Dermis blood vessel endothelial cell (primary cell): ENCODE measurements around the gene EPHA10. TPM values are rescaled to one million over a fixed set of nuclear protein-coding genes. Genes with fewer than 3 reads are reported as not detected.
"Not testable (repeated sequence)": the region's sequence is repeated elsewhere in the genome, so short reads cannot be mapped to it uniquely, and the experiment has no call there.

Experiments
- DNase-seq: peaks from one replicate; pipeline ENCODE4 v3.0.0; 2010
- total RNA-seq: library from RNA; depleted of rRNA; stranded (reverse); fragments of >200 nt; gene quantifications from 2 replicates; pipeline ENCODE4 v1.2.3, GENCODE V29; 2014

Gene EPHA10
- total RNA-seq, 1 donor from 2014 or later = not detected

DNA sequence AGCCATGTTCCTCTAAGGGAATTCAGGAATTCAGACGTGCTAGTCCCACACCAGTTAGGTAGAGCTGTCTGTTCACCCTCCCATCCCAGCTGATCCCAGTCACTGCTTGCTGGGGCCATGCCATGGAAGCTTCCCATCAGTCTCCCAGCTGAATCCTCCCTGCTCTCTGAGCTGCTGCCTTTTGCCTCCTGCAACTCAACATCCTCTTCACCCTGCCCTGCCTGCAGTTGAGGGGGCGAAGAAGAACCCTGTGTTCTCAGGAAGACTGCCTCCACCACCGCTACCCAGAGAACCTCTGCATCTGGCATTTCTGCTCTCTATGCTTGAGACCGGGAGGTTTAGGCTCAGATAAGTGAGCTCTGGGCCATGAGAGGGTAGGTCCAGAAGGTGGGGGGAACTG lies 56.4 kb downstream of the EPHA10 start:
- no peak for DNase-seq

DNA sequence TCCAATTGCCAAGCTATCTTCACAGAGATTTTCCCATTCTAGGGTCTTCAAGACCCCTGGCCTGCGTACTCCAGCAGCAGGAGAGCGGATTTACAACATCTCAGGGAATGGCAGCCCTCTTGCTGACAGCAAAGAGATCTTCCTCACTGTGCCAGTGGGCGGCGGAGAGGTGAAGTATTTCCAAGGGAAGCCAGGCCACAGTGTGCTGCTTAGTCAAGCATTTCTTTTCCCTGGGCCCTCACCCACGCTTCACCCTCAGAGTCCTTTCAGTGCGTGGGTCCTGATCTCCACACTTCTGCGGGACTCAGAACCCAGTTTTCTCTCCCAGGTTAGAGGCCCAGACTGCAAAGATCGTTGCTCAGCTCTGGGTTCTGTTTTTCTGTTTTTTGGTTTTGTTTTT lies 59.5 kb downstream of the EPHA10 start:
- DNase-seq = no peak

DNA sequence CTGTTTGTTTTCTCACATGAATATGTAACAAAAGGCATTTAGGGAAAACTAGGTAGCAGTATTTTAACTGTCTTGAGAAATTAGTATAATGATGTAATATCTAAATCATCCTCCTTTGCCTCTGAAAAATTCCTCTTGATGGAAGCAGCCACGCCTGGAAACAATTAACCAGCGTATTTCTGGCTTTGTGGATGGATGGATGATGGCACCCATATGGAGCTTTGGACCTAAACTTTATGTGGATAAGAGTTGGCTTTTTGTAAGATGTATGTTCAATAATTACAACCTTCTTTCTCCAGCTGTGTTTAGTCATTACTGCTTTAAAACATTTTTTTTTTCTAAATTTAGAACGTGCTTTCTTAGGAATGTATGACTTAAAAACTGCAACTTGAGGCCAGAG lies 60.0 kb downstream of the EPHA10 start:
- DNase-seq = no peak

DNA sequence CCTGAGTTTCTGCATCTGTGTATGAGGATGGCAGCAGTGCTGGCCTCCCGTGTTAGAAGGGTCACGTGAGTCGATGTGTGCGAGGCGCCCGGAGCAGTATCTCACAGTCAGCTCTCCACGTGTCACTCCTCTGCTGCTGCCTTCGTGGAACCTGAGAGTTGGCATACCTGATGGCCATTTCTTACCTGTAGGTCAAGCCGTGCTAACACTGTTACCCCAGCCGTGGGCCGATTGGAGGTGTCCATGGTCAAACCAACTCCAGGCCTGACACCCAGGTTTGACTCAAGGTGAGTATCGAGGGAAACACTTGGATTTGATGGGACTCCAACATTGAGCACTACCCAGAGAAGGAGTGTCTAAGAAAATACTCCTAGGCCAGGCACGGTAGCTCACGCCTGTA lies 61.9 kb downstream of the EPHA10 start:
- no peak for DNase-seq

DNA sequence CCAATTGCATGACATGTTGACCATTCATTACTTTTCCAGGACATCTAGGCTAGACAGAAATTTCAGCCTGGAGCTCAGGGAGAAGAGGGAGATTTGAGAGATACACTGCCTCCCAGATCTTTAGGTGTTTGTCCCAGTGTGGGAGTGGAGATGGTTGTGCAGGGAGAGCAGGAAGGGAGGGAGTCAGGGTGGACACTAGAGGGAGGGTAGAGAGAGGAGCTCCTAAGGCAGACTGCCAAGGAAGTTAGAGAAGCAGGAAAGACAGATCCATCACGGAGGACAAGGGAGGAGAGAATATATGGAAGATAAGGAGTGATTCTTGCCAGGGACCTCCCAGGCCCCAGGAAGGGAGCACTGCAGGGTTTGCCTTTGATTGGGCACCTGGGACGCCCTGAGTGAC lies 63.9 kb downstream of the EPHA10 start:
- no peak for DNase-seq

DNA sequence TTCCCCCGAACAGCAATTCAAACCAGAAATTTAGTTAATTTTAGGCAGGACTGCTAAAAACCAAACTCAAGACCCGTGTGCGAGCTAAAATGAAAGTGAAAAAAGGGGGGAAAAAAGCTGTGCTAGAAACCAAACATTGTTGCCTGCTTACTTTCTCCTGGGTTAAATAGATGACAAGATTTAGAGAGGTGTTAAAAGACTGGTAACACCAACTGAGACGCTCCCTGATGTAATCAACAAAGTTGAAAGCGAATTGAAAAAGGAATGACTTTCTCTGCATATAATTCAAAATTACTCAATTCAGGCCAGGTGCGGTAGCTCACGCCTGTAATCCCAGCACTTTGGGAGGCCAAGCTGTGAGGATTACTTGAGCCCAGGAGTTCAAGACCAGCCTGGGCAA lies 65.8 kb downstream of the EPHA10 start:
- no peak for DNase-seq

DNA sequence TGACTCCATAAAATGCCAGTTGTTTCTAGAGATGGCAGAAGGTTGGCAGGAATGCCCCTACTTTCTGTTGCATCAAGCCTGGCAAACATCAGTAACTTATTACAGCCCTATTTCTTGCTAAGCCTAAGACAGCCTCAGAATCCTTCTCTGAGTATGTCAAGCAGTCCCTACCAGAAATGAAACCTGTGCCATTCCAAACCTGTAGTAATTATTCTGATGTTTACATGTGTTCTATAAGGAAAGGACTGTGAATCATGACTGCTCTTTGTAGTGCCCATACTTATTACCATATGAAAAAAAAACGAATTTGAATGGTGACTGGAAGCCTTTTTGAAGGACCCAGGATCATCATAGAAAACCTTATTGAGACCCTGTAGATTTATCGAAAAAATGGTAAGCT lies 67.2 kb downstream of the EPHA10 start:
- no peak for DNase-seq

DNA sequence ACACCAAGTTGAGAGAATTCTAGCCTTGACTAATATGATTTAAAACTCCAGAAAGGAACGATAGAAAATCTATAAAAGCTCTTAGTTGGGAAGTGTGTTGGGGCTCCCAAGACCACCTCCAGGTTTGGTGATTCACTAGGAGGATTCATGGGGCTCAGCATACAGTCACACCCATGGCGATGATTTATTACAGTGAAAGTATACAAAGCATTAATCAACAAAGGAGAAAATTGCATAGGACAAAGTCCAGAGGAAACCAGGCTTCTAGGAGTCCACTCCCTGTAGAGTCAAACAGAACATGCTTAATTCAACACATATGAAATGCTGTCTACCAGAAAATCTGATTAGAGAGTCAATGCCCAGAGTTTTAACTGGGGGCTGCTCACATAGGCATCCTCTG lies 67.8 kb downstream of the EPHA10 start:
- DNase-seq = no peak

DNA sequence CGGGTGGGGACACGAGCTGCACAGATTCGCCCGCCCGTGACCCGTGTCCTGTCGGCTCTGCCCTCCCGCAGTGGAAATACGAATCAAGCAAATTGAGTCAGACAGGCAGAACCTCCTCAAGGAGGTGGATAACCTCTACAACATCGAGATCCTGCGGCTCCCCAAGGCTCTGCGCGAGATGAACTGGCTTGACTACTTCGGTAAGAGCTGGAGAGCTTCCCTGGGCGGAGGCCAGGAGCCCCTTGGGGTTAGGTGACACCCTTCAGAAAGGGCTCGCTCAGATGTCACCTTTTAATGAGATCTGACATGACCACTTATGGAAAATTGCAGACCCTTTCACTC lies 72.1 kb downstream of the EPHA10 start:
- DNase-seq = no peak

DNA sequence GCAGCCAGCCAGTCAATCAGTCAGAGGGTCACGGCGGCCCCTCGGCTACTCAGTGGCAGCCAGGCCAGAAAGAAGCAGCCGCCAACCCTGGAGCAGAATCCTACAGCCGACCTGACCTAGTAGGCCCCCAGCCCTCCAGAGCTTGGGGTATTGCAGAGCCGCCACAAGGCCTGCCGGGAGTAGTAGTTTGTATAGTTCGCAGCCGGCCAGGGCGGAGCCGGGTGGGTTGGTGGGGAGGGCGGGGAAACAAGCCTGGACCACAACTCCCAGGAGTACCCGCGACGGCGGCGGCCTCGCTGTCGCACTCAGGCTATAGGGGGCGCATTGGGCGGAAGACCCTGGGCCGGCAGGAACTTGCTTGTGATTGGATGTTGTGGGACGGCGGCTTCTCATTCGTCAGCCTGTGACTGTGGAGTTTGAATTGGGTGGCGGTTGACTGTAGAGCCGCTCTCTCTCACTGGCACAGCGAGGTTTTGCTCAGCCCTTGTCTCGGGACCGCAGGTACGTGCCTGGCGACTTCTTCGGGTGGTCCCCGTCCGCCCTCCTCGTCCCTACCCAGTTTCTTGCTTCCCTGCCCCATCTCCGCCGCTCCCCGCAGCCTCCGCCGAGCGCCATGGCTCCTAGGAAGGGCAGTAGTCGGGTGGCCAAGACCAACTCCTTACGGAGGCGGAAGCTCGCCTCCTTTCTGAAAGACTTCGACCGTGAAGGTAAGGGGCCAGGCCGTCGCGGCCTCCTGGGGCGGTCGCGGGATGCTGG lies 72.7 kb downstream of the EPHA10 start, which contains the start of gene CDCA8:
Gene CDCA8 (plus strand): TSS at position 439 of the 756 bp plus-strand sequence. CDS start 175 bp downstream, at position 614.
- peak; percentile 99 for DNase-seq

DNA sequence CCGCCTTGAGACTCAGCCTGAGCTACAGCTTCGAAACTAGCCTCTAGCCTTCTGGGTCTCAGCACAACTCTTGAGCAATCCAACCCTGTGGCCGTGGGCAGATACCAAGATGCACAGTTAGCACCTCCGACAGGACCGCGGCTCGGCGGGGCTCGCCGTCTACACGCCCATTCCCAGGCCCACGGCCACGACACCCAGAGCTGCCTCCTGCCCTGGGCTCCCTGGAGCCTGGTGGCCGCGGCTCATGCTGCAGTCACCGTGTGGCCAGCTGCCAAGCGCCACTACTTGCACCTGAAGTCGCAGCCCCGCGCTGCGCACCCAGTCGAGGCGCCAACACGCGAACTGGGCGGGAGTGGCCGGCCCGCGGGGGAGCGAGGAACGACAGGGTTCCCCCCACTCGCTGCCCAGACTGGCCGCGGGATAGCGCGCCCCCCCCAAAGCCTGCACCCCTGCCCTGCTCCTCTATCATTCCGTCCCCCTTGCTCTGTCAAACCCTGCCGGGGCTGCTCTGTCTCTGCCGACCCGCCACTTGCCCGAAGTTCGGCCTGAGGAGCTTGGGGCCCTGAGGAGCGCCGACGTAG lies 73.3 kb downstream of the EPHA10 start:
- DNase-seq = peak; percentile 54

DNA sequence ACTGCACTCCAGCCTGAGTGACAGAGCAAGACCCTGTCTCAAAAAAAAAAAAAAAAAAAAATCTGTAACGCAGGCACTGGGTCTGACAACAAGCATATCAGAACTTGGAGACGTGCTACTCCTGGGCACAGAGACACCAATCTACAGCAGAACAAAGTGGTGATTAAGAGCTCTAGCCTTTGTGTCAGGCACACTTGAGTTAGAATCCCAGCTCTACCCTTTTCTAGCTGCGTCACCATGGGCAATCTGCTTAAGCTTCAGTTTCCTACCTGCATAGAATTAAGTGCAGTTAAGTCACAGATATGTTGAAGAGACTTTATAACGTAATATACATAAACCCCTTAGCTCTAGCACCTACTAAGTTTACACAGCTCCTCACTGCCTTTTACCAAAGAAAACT lies 76.0 kb downstream of the EPHA10 start:
- no peak for DNase-seq

DNA sequence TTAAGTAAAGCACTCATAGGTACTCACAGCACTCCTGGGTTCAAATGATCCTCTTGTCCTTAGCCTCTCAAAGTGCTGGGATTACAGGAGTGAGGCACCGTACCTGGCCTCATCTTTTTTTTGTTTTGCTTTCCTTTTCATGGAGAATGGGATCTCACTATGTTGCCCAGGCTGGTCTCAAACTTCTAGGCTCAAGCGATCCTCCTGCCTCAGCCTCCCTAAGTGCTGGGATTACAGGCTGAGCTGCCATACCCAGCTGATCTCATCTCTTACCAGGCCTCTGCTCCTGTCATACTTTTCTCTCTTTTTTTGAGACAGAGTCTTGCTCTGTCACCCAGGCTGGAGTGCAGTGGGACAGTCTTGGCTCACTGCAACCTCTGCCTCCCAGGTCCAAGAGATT lies 77.2 kb downstream of the EPHA10 start:
- DNase-seq = not testable (repeated sequence)

DNA sequence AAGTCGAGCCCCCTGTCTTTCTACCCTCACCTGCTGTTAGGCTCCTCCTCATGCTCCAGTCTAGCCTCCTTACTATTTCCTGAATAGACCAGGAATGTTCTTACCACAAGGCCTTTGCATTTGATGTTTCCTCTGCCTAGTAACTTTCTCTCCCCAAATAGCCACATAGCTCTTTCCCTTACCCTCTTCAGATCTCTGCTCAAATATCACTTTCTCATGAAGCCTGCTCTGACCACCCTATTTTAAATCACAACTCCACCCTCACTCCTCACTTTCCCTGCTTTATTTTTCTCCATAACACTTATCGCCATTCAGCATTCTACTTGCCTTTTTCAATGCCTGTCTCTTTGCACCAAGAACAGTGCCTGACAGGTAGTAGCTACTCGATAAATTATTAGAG lies 79.2 kb downstream of the EPHA10 start:
- DNase-seq = no peak

DNA sequence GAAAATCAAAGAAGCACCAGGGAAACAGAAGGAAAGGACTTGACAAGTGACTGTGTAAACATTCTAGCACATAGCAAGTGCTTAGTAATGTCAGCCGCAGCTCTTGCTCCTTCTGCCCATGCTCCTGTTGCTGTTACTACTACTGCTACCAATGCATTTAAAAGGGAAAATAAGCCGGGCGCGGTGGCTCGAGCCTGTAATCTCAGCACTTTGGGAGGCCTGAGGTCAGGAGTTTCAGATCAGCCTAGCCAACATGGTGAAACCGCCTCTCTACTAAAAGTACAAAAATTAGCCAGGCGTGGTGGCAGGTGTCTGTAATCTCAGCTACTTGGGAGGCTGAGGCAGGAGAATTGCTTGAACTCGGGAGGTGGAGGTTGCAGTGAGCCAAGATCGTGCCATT lies 80.7 kb downstream of the EPHA10 start:
- DNase-seq = not testable (repeated sequence)

DNA sequence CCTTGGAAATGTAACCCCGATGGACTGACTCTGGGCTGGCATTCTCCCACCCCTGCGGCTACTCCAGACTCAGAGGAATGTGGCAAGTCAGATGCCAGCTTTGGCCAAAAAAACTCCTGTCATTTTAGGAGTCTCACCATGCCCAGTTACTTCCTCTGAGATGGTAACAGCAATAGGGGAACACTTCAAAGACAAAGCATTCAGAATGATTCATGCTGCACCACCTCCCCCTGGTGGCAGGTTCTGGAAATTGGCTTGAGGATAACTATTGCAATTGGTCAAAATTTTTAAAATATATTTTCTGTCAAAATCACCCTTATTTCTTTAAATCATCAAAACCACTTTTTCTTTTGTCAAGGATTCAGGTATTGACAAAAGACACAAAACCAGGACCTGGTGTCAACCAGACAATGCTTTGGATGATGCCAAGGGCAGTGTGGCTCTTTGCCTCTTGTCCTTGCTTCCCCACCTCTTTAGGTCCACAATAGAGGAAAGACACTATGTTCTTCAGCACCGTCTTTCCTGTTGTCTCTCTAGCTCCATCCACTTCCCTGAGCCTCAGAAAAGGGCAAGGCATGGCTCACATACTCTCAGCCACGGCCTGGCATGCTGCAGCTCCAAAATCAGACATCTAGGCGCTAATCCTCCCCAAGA lies 82.5 kb downstream of the EPHA10 start:
- peak; percentile 79 for DNase-seq

DNA sequence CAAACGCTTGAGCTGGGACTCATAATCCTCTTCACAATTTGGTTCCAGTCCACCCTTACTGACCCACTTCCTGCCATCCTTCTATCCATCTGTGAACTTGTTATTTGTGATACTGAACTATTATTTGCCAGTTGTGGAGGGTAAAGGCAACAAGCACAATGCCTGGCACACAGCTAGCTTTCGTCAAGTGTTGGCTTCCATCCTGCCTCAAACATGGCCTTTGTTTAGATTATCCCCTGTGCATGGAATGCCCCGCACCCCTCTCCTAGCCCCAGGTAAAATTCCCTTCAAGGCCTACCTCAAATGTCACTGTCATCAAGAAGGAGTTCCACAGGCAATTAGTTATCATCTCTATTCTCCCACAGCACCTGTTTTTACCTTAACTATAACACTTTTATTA lies 84.0 kb downstream of the EPHA10 start:
- DNase-seq = no peak

DNA sequence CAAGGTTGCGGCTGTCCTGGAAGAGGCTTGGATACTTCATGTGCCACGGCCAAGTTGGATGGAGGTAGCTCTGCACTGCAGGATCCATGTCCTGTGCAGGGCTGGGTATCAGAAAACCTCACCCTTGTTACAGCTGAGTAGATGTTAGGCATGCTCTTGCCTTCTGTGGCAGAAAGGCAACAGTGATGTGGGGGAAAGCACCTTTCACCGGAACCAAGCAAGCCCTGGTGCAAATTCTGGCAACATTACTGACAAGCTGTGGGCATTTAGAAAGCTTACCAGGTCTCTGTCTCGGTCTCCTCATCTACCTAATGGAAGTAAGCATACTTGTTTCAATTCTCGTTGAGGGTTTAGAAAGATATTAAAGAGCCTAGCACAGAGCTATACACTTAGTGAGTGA lies 87.1 kb downstream of the EPHA10 start:
- DNase-seq = no peak

DNA sequence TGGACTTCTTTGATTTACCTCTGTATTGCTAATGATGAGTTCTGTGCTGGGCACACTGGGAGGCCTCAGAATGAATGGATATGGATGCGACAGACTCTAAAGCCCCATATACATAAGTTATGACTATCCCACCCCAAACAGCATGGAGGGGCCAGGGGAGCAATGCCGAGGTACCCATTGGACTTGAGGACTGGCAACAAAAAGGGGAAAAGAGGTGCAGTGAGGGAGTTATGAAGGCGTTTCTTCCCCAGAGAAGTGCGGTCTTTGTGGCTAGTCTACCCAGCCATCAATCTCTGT lies 87.8 kb downstream of the EPHA10 start:
- DNase-seq = no peak

DNA sequence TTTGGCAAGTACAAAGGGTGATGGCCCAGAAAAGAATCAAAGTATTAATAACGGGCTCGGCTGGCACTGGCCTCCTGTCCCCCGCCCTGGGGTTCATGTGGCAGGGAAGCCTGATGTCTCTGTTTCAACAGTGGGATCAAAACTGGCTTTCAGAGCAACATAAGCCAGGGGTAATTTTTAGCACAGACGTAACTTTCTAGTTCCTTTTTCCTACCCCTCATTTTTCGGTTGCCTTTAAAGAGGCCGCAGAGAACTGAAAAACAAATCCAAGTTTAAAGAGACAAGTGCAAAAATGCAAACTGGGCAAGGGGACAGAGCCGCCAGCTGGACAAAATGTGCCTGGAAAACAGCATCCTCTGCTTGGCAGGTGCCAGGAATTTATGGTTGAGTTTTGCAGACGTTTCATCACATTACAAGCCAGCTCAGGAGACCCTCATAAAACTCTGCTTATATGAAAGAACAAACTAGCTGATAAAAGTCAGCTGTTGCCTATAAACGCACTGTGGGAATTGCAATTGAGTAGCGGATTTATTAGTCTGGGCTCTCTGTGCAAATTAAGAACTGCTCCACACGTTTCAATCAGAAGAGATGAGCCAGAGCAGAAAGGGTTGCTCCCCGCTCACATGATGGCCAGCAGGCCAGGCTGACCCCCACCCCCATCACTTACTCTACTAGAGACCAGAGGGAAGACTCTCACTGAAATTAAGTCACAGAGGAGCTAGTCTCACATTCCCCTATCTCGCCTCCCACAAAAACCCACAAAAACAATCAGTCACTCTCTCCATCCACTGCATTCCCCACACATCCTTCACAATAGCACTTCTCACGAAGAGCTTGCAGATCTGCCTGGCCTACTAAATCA lies 88.4 kb downstream of the EPHA10 start:
- no peak for DNase-seq

DNA sequence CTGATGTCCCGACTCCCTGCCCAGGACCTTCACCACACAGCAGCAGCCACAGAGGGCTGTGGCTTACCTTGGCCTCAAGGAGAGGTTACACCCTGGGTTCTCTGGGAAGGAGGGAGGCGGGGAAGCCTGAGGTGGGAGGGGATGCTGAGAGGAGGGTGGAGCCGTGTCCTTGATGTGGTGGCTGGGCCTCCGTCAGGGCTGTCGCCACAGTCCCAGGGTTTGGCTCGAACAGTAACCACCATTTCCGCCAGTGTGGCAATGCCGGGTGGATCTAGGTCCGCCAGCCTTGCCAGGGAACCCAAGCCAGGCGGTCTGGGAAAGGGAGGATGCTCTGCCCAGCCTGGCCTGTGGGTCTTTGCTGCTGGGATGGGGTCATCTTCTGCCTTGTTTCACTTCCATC lies 91.0 kb downstream of the EPHA10 start:
- DNase-seq = no peak

DNA sequence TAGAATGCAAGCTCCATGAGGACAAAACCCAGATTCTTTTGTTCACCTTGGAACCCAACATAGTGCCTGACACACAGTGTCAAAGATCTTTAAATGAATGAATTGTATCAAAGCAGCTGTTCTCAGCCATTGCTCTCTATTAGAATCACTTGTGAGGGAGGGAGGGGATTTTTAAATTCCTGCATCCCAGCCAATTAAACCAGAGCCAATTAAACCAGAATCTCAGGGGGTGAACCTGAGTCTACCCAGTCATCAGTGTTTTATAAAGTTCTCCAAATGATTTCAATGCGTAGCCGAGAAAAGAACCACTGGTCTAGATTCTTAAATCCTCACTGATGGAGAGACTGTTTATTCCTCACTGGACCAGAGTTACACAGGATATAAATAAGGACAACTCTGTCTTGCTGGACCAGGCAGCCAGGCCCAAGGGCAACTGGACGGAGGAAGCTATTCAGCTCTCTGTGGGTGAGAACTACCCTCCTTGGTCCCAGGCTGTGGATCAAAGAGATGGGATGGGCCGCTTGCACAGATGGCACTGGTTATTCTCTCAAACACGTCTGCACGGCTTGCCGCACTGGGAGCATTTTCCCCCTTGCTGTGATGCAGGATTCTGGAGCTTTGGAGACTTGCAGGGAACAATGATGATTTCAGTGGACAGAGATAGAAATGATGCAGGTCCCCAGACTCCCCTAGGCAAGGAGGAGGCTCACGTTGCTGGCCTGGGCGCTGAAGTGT lies 92.6 kb downstream of the EPHA10 start:
- no peak for DNase-seq

DNA sequence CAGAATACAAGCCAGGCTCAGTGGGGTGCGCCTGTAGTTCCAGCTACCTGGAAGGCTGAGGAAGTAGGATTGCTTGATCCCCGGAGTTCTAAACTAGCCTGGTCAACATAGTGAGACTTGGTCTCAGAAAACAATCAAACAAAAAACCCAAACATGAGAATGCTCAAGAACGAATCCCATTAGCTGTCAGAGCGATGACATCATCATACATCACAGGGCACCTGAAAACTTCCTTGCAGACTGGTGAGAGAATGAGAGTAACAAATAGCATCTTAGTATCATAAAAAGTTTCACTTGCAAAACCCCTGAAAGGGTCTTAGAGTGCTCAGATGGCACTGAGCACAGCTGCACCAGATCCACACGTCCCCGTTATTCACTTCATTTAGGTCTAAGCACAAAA lies 93.7 kb downstream of the EPHA10 start:
- DNase-seq = no peak
